BLaER1 (cell line): ENCODE measurements around the gene HEPH.

Experiments
- H3K27ac ChIP-seq: shearing (Covaris generic); formaldehyde crosslinking; 2 replicates; pipeline ENCODE4 v1.8.1; 2022
- H3K27me3 ChIP-seq: shearing (Covaris generic); formaldehyde crosslinking; 2 replicates; pipeline ENCODE4 v1.8.1; 2022
- H3K36me3 ChIP-seq: shearing (Covaris generic); formaldehyde crosslinking; 2 replicates; pipeline ENCODE4 v1.8.1; 2022
- H3K4me1 ChIP-seq: shearing (Covaris generic); formaldehyde crosslinking; 2 replicates; pipeline ENCODE4 v1.8.1; 2022
- H3K4me2 ChIP-seq: shearing (Covaris generic); formaldehyde crosslinking; 2 replicates; pipeline ENCODE4 v1.8.1; 2022
- H3K4me3 ChIP-seq: shearing (Covaris generic); formaldehyde crosslinking; 2 replicates; pipeline ENCODE4 v1.8.1; 2022
- H3K9ac ChIP-seq: shearing (Covaris generic); formaldehyde crosslinking; 2 replicates; pipeline ENCODE4 v1.8.1; 2022
- H3K9me3 ChIP-seq: shearing (Covaris generic); formaldehyde crosslinking; 2 replicates; pipeline ENCODE4 v1.8.1; 2022
- H4K20me1 ChIP-seq: shearing (Covaris generic); formaldehyde crosslinking; 2 replicates; pipeline ENCODE4 v1.8.1; 2022
- Cebpa-rat ChIP-seq: shearing (Covaris generic); IDR thresholded peaks from 2 replicates; pipeline ENCODE4 v1.8.1; 2022

HEPH gene

DNA sequence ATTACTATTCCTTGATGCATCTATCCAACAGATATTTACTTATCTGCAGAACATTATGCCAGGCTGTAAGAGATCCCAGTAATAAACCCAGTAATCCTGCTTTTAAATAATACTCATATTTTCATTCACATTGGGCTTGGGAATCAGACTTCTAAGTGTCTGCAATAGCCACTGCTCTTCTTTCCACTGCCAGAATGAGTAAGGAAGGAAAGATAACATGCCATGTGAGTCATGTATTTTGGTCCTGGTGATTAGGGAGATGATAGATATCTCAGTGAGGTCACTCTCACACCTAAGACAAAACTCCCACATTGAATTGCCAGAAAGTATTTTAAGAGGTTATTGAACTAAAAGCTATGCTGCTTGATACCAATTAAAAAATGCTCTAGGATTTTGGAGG, 13.9 kb upstream of the HEPH start:
- no peak overlapping the region for H3K9ac ChIP-seq
- H4K20me1 ChIP-seq = no peaks in the 10 kb centered on the region
- H3K9me3 ChIP-seq = no peaks in the 10 kb centered on the region
- peaks cover 25% of the 10 kb centered on the region; the same call in 1 of the 2 replicates for H3K27me3 ChIP-seq
- H3K4me1 ChIP-seq = no peaks in the 10 kb centered on the region
- H3K4me2 ChIP-seq = no peak overlapping the region
- no peaks in the 10 kb centered on the region for H3K36me3 ChIP-seq
- H3K4me3 ChIP-seq = no peak overlapping the region
- no peak for TF ChIP-seq Cebpa-rat
- no peak overlapping the region for H3K27ac ChIP-seq

DNA sequence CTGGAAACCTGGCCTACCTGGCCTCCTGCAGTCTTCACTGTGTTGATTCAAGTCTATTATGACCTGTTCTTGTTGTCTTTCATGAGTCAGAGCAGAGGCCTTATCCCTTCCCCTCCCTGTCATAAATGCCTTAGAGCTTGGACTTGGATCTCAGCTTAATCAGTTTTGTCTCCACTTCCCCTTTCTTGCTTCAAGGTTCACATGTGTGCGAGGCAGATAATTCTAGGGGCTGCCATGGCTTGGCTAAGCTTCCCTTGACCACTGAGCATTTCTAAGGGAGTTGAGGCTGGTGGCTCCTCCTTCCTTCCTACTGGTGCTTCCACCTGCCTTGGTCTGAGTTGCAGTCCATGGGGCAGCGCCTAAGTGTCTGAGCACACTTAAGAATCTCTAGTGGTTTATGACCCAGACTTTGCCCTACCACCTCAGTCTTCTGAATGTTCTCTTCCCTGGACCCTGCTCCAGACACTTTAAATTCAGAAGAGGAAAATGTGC, 1.7 kb upstream of the HEPH start:
- Histone ChIP-seq H3K4me2 (no peak overlapping the region), H3K36me3 (no peaks in the 10 kb centered on the region), H4K20me1 (no peaks in the 10 kb centered on the region), H3K27ac (no peak overlapping the region), H3K4me1 (no peaks in the 10 kb centered on the region), H3K4me3 (no peak overlapping the region), H3K9me3 (no peaks in the 10 kb centered on the region), H3K9ac (no peak overlapping the region), H3K27me3 (peaks cover 46% of the 10 kb centered on the region)
- no peak for TF ChIP-seq Cebpa-rat

DNA sequence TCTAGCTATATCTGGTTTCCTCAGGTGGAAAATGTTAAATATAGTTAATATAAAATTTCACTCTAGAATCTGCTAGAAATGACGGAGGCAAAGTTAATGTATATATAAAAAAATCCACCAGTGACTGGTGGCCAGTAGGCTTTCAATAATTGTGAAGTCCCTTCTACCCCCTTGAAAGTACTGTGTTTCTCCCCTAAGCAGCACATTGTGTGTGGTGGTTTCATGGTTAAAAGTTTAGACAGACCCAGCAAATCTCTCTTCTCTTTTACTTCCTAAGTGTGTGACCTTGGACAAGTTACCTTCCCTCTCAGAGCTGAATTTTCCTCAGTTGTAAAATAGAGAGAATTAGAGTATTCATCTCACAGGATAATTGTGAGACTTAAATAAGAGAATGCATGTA, 600 bp upstream of the HEPH start:
- Histone ChIP-seq H3K27me3 (peaks cover 45% of the 10 kb centered on the region), H3K4me1 (no peaks in the 10 kb centered on the region), H3K36me3 (no peaks in the 10 kb centered on the region), H3K9me3 (no peaks in the 10 kb centered on the region), H3K4me3 (no peak overlapping the region), H3K9ac (no peak overlapping the region), H4K20me1 (no peaks in the 10 kb centered on the region), H3K4me2 (no peak overlapping the region), H3K27ac (no peak overlapping the region)
- TF ChIP-seq Cebpa-rat = no peak

DNA sequence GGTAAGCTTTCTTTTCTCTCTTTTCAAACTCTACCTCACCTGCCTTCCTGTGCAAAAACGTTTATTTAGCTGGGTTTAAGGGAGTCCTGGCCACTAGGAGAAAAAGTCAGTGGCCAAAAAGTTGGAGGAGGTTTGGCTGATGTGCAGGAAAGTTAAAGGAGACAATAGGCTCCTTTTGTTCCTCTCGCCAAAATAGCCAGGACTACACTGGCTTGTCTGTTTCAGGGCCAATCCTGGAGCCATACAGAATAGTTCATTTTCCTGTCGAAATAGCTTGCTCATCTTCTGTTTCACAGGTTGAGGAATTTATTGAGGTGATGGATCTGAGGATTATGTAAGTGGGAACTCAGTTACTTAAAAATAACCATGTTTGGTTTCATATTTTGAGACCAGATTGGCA, 423 bp downstream of the HEPH start:
- H4K20me1 ChIP-seq = no peaks in the 10 kb centered on the region
- no peak for TF ChIP-seq Cebpa-rat
- no peaks in the 10 kb centered on the region for H3K4me1 ChIP-seq
- no peak overlapping the region for H3K27ac ChIP-seq
- no peak overlapping the region for H3K4me2 ChIP-seq
- no peak overlapping the region for H3K4me3 ChIP-seq
- no peaks in the 10 kb centered on the region for H3K9me3 ChIP-seq
- peaks cover 45% of the 10 kb centered on the region for H3K27me3 ChIP-seq
- H3K9ac ChIP-seq = no peak overlapping the region
- no peaks in the 10 kb centered on the region for H3K36me3 ChIP-seq

DNA sequence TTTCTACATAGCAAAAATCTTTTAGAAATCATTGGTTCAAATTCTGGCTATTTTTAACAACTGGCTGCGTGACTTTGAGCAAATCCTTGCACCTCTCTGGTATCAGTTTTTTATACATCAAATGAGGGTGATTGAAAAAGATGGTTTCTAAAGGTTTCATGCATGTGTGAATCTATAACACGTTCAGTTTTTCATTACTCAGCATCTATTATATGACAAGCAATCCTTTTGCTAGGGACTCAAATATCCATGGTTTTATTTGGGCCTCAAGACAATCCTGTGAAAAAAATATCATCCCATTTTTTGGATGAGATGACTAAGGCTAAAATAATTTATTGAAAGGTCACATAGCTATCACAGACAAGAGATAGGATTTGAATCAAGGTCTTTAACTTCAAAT, 884 bp downstream of the HEPH start:
- no peak overlapping the region for H3K9ac ChIP-seq
- no peak overlapping the region for H3K4me3 ChIP-seq
- no peak for TF ChIP-seq Cebpa-rat
- no peak overlapping the region for H3K27ac ChIP-seq
- H3K4me2 ChIP-seq = no peak overlapping the region
- no peaks in the 10 kb centered on the region for H3K36me3 ChIP-seq
- H3K9me3 ChIP-seq = no peaks in the 10 kb centered on the region
- no peaks in the 10 kb centered on the region for H3K4me1 ChIP-seq
- H3K27me3 ChIP-seq = peaks cover 43% of the 10 kb centered on the region
- no peaks in the 10 kb centered on the region for H4K20me1 ChIP-seq

DNA sequence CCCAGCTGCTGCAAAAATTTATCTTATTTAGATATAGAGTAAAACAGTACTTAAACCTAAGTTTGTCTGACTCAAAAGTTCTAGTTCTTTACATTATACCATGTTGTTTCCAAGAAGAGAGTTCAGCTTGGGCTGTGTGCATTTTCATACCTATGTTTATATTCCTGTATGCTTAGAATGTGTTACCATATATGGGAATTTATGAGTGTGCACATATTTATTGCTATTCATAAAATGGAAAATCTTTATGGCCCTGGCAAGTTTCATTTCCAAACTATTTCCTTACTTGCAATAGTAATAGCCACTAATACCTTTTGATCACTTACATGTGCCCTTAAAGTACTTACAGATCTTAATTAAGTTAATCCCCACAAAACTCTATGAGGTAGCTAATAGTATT, 2.6 kb downstream of the HEPH start:
- H3K4me3 ChIP-seq = no peak overlapping the region
- no peak overlapping the region for H3K4me2 ChIP-seq
- no peak overlapping the region for H3K27ac ChIP-seq
- TF ChIP-seq Cebpa-rat = no peak
- no peaks in the 10 kb centered on the region for H3K9me3 ChIP-seq
- H4K20me1 ChIP-seq = no peaks in the 10 kb centered on the region
- peaks cover 31% of the 10 kb centered on the region; the same call in 1 of the 2 replicates for H3K27me3 ChIP-seq
- no peaks in the 10 kb centered on the region for H3K4me1 ChIP-seq
- H3K9ac ChIP-seq = no peak overlapping the region
- no peaks in the 10 kb centered on the region for H3K36me3 ChIP-seq

DNA sequence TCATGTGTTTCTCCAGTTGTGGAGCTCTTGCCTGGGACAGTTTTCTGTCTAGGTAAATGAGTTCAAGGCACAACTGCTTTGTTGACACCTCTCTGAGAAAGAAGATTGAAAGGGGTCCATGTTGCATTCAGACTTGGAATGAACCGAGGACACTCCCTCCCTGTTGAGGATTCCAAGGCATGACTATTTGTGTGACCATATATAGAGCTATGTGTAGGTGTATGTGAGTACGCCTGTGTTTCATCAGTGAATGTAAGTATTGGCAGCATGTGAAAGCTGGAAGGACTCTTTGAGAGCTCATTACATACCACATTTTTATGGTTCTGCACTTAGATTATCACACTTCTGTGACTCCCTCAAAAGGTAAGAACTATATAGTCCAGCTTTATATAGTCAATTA, 3.4 kb downstream of the HEPH start:
- no peak overlapping the region for H3K27ac ChIP-seq
- H3K4me2 ChIP-seq = no peak overlapping the region
- no peak overlapping the region for H3K9ac ChIP-seq
- no peak overlapping the region for H3K4me3 ChIP-seq
- no peaks in the 10 kb centered on the region for H3K4me1 ChIP-seq
- TF ChIP-seq Cebpa-rat = no peak
- H3K36me3 ChIP-seq = no peaks in the 10 kb centered on the region
- no peaks in the 10 kb centered on the region for H4K20me1 ChIP-seq
- peaks cover 29% of the 10 kb centered on the region; the same call in 1 of the 2 replicates for H3K27me3 ChIP-seq
- no peaks in the 10 kb centered on the region for H3K9me3 ChIP-seq

DNA sequence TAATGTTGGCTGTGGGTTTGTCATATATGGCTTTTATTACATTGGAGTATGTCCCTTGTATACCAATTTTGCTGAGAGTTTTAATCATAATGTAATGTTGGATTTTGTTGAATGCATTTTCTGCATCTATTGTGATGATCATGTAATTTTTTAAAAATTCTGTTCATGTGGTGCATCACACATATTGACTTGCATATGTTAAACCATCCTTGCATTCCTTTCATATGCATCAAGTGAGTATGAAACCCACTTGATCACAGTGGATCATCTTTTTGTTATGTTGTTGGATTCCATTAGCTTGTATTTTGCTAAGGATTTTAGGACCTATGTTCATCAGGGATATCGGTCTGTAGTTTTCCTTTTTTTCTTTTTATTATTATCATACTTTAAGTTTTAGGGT, 12.1 kb downstream of the HEPH start:
- Histone ChIP-seq H4K20me1 (no peaks in the 10 kb centered on the region), H3K4me3 (no peak overlapping the region), H3K36me3 (no peaks in the 10 kb centered on the region), H3K4me2 (no peak overlapping the region), H3K27ac (no peak overlapping the region), H3K27me3 (peaks cover 3% of the 10 kb centered on the region; the same call in 1 of the 2 replicates), H3K9ac (no peak overlapping the region), H3K9me3 (peaks cover 28% of the 10 kb centered on the region), H3K4me1 (no peaks in the 10 kb centered on the region)
- no peak for TF ChIP-seq Cebpa-rat

DNA sequence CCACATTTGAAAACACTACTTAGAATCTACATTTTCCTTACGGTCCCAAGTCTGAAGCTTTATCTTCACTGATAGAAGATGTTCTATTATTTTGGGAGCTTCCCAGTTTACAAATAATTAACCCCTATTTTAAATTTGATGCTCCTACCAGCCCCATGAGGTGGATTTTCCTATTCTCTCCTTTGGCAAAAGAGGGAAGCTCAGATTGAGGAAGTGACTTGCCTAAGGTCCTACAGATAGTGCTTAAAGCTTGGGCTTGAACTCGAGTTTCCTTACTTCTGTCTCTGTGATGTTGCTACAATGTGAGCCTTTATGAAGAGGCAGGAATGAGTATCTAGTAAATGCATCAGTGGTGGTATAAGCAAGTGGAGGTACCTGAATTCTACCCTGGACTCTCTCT, 27.5 kb downstream of the HEPH start:
- no peak overlapping the region for H3K9ac ChIP-seq
- no peak overlapping the region for H3K27ac ChIP-seq
- H3K27me3 ChIP-seq = peaks cover 64% of the 10 kb centered on the region
- H3K36me3 ChIP-seq = no peaks in the 10 kb centered on the region
- H3K4me1 ChIP-seq = no peaks in the 10 kb centered on the region
- H4K20me1 ChIP-seq = no peaks in the 10 kb centered on the region
- no peak overlapping the region for H3K4me2 ChIP-seq
- no peaks in the 10 kb centered on the region; the same call in 1 of the 2 replicates for H3K9me3 ChIP-seq
- no peak for TF ChIP-seq Cebpa-rat
- no peak overlapping the region for H3K4me3 ChIP-seq

DNA sequence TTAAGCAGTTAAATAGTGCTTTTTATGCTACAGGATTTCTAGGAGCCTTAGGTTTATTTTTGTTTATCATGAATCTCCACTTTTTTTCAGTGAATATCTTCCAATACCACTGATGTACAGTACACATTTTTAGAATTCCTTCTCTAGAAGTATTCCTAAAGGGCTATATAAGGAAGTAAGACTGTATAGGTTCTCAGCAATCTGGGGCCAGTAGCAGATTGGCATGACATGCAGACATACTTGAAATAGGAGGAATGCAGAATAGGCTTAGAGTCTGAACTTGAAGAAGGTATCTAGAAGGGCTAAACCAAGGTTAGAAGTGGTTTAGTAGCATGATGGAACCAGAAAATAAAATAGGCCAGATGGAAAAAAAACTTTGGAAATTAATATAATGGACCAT, 29.8 kb downstream of the HEPH start:
- no peaks in the 10 kb centered on the region for H4K20me1 ChIP-seq
- no peaks in the 10 kb centered on the region for H3K9me3 ChIP-seq
- no peak overlapping the region for H3K4me2 ChIP-seq
- no peaks in the 10 kb centered on the region for H3K36me3 ChIP-seq
- no peak overlapping the region for H3K27ac ChIP-seq
- H3K27me3 ChIP-seq = peaks cover 63% of the 10 kb centered on the region
- no peak overlapping the region for H3K4me3 ChIP-seq
- no peaks in the 10 kb centered on the region for H3K4me1 ChIP-seq
- no peak for TF ChIP-seq Cebpa-rat
- no peak overlapping the region for H3K9ac ChIP-seq

DNA sequence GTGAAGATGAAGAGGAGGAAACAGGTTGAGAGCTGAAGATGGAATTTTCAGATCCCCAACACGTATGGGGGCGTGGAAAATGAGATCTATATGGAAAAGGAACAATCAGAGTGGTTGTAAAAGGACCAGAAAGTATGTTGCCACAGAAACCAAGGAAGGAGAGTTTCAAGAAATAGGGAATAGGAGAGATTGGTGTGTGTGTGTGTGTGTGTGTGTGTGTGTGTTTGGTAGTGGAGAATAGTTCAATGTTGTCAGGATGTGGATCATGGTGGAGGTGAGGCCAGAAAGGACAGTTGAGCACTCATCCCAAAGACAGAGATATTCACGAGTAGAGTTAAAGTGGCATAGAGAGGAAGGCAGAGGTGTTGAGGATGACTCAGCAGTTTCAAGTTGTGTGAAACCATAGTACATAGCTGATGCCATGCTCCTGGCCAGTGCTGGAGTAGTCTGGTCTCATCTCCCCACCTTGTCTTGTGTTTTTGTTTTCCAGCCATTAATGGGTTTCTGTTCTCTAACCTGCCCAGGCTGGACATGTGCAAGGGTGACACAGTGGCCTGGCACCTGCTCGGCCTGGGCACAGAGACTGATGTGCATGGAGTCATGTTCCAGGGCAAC, 36.1 kb downstream of the HEPH start:
- no peaks in the 10 kb centered on the region for H3K36me3 ChIP-seq
- no peak overlapping the region for H3K27ac ChIP-seq
- no peak overlapping the region for H3K9ac ChIP-seq

More for the DNA sequence above, 36.1 kb downstream of the HEPH start:
- no peak overlapping the region for H3K4me3 ChIP-seq
- H3K27me3 ChIP-seq = peaks cover 28% of the 10 kb centered on the region
- no peaks in the 10 kb centered on the region for H3K9me3 ChIP-seq
- H4K20me1 ChIP-seq = no peaks in the 10 kb centered on the region
- no peak overlapping the region for H3K4me2 ChIP-seq
- no peak for TF ChIP-seq Cebpa-rat
- H3K4me1 ChIP-seq = no peaks in the 10 kb centered on the region
